Mononuclear cell (primary cell): Measurements from ENCODE around the gene FBXO7. TPM values are rescaled to one million over a fixed set of nuclear protein-coding genes. Genes with fewer than 3 reads are reported as not detected.

Source experiments
- H3K27me3 ChIP-seq: 2 replicates; pipeline ENCODE4 v1.6.0; 2011; ENCODE audit warnings: low read length, control low read depth; ENCODE audit not compliant: insufficient read depth
- H3K4me1 ChIP-seq: 2 replicates; pipeline ENCODE4 v1.5.1; 2011; ENCODE audit warnings: mild to moderate bottlenecking, low read length, control low read depth; ENCODE audit not compliant: insufficient read depth
- H3K4me3 ChIP-seq: 2 replicates; pipeline ENCODE4 v1.5.1; 2011; ENCODE audit warnings: mild to moderate bottlenecking, low read length, moderate library complexity
- H3K9me3 ChIP-seq: 2 replicates; pipeline ENCODE4 v1.5.1; 2011; ENCODE audit warnings: low read depth, mild to moderate bottlenecking, control low read depth, low read length
- total RNA-seq: library from RNA; depleted of rRNA; stranded (reverse); fragments of >200 nt; gene quantifications from one replicate; pipeline ENCODE4 v1.2.3, GENCODE V29; 2012

Gene FBXO7
- total RNA-seq, 1 donor: 133 TPM

DNA sequence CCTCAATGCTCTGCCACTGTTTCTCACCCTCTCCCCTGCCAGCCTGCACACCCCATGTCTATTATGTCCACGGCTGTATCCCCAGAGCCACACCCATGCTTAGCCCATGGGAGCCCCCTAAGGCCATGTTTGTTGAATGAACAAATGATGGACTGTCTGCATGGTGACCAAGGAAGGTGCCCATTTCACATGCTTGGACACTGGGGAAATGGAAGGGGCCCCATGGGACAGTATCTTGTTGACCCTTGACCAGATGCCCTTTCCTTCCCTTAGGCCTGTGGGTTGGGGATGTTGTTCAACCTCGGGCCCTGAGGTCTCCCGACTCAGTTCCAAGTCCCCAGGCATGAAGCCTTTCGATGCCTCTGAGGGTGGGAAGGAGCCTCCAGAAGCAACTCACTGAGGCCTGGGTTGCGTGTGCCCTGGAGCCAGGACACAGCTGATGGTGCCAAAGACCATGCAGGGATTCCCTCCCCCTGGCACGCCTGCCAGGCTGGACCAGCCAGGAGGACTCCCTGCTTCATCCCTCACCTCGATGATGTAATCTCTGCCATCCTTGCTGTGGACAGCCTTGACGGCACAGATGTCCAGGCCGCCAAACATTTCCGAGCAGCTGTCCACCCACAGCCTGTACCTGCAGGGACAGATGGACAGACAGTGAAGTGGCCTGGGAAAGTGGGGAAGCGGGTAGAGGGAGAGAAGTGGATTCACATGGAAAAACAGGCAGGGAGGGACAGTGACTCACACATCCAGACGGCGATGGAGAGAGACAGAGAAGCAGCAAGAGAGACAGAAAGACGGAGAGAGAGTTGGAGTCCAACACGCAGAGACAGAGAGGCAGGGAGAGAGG, 58.9 kb downstream of the FBXO7 start:
- H3K4me3 ChIP-seq: no peak overlapping the region
- H3K4me1 ChIP-seq: no peaks in the 10 kb centered on the region

DNA sequence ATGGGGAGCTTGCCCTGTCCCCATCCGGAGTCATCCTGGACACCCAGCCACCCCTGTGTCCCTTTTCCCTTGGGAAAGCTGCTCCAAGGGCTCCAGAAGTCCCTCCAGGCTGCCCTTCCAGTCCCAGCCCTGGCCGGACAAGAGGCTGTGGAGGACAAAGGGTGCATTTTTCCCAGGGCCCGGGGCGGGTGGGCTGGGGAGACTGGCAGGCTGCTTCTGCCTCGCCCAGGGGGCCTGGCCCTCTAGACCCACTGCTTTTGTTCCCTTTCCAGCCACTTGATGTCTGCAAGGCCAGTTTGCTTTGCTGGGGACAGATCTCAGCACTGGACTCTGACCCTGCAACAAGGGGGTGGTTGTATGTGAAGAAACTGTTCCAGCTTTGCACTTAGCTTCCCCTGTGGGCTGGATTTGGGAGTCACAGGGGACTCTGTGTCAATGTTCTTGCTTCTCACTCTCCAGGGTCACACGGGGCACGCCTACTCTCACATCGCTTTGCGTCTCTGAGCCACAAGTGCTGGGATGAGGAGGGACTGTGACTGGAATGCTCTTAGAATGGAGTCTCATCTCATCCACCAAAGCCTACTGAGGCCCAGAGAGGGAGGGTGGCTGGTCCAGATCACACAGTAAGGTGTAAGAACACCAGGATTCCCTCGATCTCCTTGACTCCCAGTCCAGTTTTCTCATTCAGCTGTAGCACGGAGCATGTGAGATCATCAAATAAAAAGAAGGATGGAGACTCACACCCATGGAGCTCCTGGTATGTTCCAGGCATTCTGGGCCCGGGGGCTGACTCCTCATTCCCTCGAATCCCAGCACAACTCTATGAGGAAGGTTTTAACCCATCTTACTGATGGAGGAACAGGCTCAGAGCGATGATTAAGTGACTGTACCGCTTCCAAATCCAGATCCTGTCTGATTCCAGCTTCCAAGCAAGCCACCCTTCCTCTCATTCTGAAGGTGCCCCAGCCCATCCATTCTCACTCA, 59.9 kb downstream of the FBXO7 start:
- H3K27me3 ChIP-seq: no peaks in the 10 kb centered on the region

More for the DNA sequence above, 58.9 kb downstream of the FBXO7 start:
- no peaks in the 10 kb centered on the region for H3K27me3 ChIP-seq
- H3K9me3 ChIP-seq: no peaks in the 10 kb centered on the region

DNA sequence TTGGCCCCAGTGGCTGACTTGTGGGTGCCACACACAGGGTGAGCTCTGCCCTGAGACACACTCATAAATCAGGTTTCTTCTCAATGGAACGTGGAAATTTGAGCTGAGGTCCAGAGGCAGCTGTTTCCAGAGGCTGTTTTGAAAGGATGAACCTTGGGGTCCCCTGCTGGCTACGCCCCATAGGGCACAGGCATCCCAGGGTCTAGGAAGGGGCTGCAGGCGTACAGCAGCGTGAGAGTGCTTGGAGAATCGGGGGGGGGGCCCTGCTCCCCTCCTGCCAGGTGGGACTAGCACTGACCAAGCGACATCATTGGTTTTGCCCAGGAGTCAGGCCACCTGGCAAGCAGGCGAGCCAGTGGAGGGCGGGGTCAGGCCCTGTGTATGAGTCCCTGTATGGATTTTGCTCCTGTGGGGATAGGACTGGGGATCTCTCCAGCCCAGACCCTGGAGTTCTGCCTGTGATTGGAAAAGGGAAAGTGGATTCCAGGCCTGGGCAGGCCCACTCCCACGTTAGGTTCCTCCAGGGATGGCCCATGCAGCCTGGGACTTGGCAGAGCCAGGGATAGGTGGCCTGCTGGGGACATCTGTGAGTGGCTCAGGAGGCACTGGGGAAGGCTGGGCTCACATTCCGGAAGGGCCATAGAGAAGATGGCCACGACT, 61.0 kb downstream of the FBXO7 start:
- no peaks in the 10 kb centered on the region for H3K4me1 ChIP-seq
- no peak overlapping the region for H3K4me3 ChIP-seq
- H3K9me3 ChIP-seq: no peaks in the 10 kb centered on the region
- no peaks in the 10 kb centered on the region for H3K27me3 ChIP-seq

More for the DNA sequence above, 59.9 kb downstream of the FBXO7 start:
- Histone ChIP-seq H3K4me3 (no peak overlapping the region), H3K9me3 (no peaks in the 10 kb centered on the region), H3K4me1 (no peaks in the 10 kb centered on the region)

DNA sequence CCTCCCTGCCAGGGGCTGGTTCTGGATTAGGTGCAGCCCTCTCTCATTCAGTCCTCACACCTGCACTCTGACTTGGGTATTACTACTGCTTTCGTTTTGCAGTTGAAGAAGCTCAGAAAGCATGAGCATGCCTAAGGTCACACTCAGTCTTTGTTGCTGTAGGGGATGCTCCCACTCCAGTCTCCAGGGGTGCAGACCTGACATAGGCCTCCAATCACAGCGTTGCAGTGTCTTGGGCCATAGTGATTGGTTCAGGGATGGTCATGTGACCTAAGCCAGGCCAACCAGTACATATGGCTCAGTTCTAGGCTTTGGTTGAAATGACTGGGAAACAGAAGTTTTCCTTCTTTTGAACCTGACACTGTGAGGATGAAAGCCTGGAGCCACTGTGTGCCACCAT, 61.7 kb downstream of the FBXO7 start:
- Histone ChIP-seq H3K9me3 (no peaks in the 10 kb centered on the region), H3K27me3 (no peaks in the 10 kb centered on the region), H3K4me3 (no peak overlapping the region), H3K4me1 (no peaks in the 10 kb centered on the region)

DNA sequence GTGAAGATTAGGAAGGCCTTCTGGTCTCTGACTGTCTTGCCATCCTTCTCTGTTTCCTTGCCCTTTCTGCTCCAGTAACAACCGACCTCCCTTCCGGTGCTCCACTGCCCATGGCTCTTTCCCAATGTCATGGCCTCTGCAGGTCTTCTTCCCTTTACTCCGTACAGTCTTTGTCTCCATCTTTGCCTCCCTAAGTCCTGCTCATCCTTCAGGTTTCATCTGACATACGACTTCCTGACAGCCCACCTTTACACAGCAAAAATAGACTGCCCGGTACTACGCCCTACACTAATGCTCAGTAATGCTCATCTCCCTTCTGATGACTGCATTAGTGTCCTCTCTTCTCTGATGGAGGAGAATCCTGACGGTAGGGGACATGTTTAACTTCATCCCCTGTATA, 63.9 kb downstream of the FBXO7 start:
- no peaks in the 10 kb centered on the region for H3K9me3 ChIP-seq
- no peaks in the 10 kb centered on the region for H3K4me1 ChIP-seq
- H3K27me3 ChIP-seq: no peaks in the 10 kb centered on the region
- no peak overlapping the region for H3K4me3 ChIP-seq

DNA sequence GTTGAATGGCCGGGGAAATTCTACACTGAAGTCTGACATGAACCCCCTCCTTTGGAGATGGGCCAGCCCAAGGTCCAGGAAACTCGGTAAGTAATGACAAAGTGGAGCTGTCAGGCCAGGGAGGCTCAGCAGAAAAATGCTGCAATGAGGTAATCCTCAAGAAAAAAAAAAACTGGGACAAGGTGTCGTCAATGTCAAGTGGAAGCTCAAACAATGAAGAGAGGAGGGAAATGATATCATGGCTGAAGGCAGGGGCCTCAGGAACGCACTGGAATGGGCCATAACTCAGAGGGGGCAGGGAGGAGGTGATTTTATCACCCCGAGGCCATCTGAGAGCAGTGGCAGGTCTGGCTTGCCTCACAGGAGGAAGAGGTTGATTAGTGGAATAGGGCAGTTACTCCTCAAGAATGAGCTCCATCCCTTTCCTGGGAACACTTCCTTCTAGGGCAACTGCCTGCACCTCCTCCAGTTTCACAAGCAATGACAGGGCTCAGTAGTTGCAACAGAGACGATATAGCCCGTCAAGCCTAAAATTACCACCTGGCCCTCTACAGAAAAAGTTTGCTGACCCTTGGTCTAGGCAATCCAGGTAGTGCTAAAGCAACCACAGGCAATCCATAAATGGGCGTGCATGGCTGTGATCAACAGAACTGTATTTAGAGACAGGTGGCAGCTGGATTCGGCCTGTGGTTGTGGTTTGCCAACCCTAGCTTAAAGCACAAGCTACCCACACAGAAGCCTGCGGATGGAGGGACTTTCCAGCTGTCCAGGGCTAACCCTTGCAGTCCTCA, 65.2 kb downstream of the FBXO7 start:
- Histone ChIP-seq H3K27me3 (no peaks in the 10 kb centered on the region), H3K9me3 (no peaks in the 10 kb centered on the region), H3K4me3 (no peak overlapping the region), H3K4me1 (no peaks in the 10 kb centered on the region)

DNA sequence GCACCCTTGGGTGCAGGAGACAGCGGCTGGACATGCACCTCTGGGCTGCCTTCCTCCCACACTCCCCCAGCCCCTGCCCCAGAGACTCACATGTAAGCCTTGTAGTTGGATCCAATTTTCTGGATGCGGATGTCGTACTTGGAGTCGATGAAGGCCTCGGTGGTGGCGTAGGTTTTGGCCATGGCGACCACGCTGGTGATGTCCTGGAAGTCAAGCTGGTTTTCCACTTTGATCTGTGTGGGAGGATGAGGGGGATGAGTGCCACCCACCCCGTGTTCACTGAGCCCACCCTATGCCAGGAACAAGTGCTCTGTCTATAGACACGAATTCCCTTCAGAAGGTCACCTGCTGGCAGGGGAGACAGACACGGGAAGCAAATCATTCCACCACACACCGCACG, 66.9 kb downstream of the FBXO7 start:
- no peaks in the 10 kb centered on the region for H3K4me1 ChIP-seq
- no peaks in the 10 kb centered on the region for H3K9me3 ChIP-seq
- no peaks in the 10 kb centered on the region for H3K27me3 ChIP-seq
- H3K4me3 ChIP-seq: no peak overlapping the region

DNA sequence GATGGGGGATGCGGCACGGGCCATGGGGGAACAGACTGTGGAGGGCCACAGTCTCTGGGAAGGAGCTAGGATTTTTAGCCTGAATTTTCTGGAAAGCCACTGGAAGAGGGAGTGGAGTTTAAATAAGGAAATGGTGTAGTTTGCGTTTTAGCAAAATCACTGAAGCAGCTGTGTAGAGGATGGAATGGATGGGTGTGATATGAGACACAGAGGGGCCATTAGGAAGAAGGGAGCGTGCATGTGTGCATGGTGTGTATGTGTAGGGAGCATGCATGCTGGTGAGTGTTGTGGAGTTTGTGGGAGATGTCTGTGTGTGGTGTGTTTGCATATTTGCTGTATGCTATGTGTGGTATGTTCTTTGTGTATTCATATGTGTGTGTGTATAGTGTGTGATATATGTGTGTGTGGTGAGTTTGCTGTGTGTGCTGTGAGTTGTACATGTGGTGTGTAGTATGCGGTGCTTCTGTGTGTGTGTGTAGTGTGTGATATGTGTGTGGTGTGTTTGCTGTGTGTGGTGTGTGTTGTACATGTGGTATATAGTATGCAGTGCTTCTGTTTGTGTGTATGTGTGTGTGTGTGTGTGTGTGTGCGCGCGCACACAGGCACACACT, 67.6 kb downstream of the FBXO7 start:
- Histone ChIP-seq H3K9me3 (no peaks in the 10 kb centered on the region), H3K4me1 (no peaks in the 10 kb centered on the region), H3K27me3 (no peaks in the 10 kb centered on the region), H3K4me3 (no peak overlapping the region)

DNA sequence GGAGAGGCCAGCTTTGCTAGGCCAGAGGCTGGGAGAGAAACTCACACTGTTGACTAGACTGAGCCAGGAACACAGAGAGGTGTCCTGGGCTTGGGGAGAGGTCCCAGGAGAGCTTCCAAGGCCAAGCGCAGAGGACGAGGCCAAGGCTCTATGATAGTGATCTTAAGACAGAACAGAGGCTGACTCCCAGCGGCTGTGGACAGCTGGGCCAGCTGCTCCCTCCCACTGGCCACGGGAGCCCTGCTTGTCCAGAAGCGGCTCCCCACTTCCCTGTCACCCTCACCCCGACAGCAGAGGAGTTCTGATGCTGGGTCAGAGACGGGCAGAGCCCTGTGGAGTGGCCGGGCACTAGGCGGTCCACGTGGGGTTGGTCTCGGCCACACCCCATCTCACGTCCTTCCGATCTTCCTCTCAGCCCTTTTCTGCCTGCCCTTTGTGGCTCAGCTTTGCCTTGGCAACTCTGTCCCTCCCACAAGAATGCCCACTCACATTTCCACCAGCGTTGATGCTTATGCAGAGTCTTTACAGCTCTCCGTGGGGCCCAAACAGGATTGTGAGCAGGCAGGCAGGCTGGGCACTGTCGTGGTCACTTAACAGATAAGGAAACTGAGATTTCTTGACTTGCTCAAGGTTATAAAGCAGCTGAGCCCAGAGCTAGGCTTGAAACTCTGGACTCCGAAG, 68.2 kb downstream of the FBXO7 start:
- no peak overlapping the region for H3K4me3 ChIP-seq
- no peaks in the 10 kb centered on the region for H3K4me1 ChIP-seq
- no peaks in the 10 kb centered on the region for H3K9me3 ChIP-seq
- no peaks in the 10 kb centered on the region for H3K27me3 ChIP-seq

DNA sequence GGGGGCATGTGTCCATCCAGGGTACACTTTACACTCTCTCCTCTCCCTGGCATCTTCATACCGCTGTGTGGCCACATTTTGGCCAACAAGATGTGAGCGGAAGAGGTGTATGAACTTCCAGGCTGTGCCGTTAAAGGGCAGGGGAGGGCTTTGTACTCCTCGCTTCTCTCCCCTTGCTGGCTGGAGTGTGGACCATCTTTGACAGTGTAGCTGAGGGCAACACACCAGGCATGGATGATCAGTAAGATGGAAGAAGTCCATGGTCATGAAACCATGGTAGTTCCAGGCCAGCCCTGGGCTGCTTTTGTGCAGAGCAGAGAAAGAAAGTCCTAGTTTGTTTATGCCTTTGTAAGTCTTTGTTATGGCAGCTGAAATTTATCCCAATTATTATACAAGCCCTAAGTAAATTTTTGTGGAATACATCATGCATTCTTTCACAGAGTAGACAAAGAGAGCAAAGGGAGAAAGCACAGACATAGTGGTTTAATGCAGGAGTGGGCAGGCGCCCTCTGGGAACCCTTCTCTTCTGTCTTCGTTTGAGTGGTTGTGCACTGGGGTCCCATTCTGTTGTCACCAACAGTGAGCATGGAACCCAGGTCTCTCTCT, 70.4 kb downstream of the FBXO7 start:
- H3K9me3 ChIP-seq: no peaks in the 10 kb centered on the region
- H3K4me3 ChIP-seq: no peak overlapping the region
- H3K4me1 ChIP-seq: no peaks in the 10 kb centered on the region
- H3K27me3 ChIP-seq: no peaks in the 10 kb centered on the region

DNA sequence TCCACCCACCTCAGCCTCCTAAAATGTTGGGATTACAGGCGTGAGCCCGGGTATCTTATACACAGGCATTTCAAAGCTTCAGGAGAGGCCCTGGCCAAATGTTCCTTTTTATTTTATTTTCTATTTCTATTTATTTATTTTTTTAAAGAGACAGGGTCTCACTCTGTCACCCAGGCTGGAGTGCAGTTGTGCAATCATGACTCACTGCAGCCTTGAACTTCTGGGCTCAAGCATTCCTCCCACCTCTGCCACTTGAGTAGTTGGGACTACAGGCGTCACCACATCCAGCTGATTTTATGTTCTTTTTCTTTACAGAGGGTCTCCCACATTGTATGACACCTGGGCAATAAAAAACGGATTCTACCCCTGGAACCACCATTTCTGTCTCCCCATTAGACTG, 71.2 kb downstream of the FBXO7 start:
- H3K27me3 ChIP-seq: no peaks in the 10 kb centered on the region
- no peaks in the 10 kb centered on the region for H3K9me3 ChIP-seq
- H3K4me1 ChIP-seq: no peaks in the 10 kb centered on the region
- no peak overlapping the region for H3K4me3 ChIP-seq

DNA sequence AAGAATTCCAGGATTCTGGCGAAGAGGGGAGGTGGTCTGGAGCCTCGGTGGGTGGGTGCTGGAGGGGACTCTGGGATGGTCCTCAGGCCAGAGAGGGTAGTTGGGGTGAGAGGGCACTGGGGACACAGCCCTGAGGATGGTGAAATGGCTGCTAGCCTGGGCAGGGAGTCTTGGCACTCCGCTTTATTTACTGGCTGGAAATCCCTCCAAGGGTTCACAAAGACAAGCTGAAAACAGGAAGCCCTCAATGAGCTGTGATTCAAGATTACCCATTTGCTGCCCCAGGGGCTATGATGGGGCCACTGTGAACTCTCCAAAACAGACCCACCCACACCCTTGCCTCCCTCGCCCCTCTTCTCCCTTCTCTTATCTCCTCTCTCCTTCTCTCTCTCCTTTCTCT, 71.9 kb downstream of the FBXO7 start:
- Histone ChIP-seq H3K27me3 (no peaks in the 10 kb centered on the region), H3K4me3 (no peak overlapping the region), H3K4me1 (no peaks in the 10 kb centered on the region), H3K9me3 (no peaks in the 10 kb centered on the region)

DNA sequence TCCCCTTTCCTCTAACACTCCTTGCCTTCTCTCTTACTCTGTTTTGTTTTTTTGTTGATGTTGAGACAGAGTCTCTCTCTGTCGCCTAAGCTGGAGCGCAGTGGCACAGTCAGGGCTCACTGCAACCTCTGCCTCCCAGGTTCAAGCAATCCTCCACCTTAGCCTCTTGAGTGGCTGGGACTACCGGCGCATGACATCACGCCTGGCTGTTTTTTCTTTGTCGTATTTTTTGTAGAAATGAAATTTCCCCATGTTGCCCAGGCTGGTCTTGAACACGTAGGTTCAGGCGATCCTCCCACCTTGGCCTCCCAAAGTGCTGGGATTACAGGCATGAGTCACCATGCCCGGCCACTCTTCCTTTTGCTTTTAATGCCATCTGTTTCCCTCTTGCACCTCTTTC, 72.3 kb downstream of the FBXO7 start:
- H3K4me3 ChIP-seq: no peak overlapping the region
- no peaks in the 10 kb centered on the region for H3K27me3 ChIP-seq
- H3K4me1 ChIP-seq: no peaks in the 10 kb centered on the region
- H3K9me3 ChIP-seq: no peaks in the 10 kb centered on the region
